ENCODE measurements around the gene ACAA1.
"Not testable (repeated sequence)": the region's sequence is repeated elsewhere in the genome, so short reads cannot be mapped to it uniquely, and the experiment has no call there.

The ACAA1 gene

GRCh38 chr3:38095669-38096483 lies 41.1 kb downstream of the ACAA1 start:
- TF ChIP-seq CTCF (IDR thresholded peaks at IDR 0.05; ENCODE audit: low read depth, low read length), result no peak
- no peak overlapping the region for H3K4me3 ChIP-seq (ENCODE audit: low read depth, low read length)

- TF ChIP-seq CTCF (IDR thresholded peaks at IDR 0.05; ENCODE audit: low read depth, low read length), result no peak
- no peak overlapping the region for H3K4me3 ChIP-seq (ENCODE audit: low read depth, low read length)
Measured at GRCh38 chr3:38094999-38095398, 41.9 kb downstream of the ACAA1 start.

- H3K4me3 ChIP-seq (ENCODE audit: low read depth, low read length), result no peak overlapping the region
- no peak for TF ChIP-seq CTCF (IDR thresholded peaks at IDR 0.05; ENCODE audit: low read depth, low read length)
Measured at GRCh38 chr3:38090453-38090852, 46.5 kb downstream of the ACAA1 start.

GRCh38 chr3:38089163-38089562 lies 47.8 kb downstream of the ACAA1 start:
- H3K4me3 ChIP-seq (ENCODE audit: low read depth, low read length), result no peak overlapping the region
- TF ChIP-seq CTCF (IDR thresholded peaks at IDR 0.05; ENCODE audit: low read depth, low read length), result no peak

DNA sequence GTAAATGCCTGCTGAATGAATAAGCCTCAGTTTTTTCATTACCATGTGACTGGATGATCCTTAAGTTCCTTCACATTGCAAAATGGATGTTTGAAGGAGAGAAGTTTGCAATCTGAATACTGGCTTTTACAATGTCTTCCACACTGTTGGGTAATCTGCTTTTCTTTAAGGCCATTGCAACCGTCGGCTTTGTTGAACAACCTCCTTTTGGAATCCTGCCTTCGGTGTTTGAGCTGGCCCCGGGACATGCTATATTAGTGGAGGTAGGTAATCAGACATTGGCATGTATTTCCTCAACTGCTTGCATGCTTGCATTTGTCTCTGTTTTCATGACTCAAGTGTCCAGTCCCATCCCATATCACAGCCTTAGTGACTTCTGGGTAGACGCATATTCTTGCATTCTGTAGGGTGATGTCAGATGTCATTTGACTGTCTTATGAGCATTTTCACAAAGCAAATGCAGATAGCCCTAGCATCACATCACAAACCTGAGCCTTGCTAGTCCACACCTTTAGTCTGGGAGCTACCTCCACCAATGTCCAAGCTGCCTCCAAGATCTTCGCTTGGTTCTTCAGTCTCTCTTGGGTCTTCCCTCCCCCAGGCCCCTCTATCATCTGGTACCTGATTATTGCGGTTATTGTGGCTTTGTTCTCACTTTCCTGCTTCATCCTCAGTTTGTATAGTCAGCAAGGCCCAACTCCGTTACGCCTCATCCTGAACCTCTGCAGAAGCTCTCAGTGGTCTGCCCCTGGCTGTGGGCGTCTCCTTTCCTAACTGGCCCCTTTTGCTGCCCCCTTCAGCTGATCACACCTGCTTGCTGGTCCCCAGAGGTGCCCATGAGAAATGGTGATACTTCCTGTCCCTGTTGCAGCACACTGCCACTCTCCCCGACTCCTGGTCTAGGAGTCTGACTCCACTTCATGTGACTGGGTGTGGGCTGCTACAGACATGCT lies 48.5 kb downstream of the ACAA1 start:
- H3K4me3 ChIP-seq (ENCODE audit: low read depth, low read length), result no peak overlapping the region
- TF ChIP-seq CTCF (IDR thresholded peaks at IDR 0.05; ENCODE audit: low read depth, low read length), result no peak

DNA sequence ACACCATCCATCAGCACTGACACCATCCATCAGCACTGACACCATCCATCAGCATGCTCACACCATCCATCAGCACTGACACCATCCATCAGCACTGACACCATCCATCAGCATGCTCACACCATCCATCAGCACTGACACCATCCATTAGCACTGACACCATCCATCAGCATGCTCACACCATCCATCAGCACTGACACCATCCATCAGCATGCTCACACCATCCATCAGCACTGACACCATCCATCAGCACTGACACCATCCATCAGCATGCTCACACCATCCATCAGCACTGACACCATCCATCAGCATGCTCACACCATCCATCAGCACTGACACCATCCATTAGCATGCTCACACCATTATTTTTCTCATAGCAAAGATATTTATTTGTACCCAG lies 49.6 kb downstream of the ACAA1 start:
- not testable (repeated sequence) for H3K4me3 ChIP-seq (ENCODE audit: low read depth, low read length)

DNA sequence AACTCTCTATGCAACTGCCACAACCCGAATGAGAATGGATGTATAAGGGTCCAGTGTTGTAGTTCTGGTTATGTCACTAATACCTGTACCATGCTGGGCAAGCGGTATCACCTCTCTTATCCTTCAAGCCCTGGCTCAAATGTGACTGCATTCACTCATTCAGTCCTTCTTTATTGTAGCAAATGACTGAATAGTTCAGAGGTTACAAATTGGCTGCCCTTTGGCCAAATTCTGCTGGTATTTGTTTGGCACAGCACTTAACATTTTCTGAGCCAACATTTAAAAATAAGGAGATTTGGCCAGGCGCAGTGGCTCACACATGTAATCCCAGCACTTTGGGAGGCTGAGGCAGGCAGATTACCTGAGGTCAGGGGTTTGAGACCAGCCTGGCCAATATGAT lies 50.4 kb downstream of the ACAA1 start:
- no peak for TF ChIP-seq CTCF (IDR thresholded peaks at IDR 0.05; ENCODE audit: low read depth, low read length)
- H3K4me3 ChIP-seq (ENCODE audit: low read depth, low read length), result no peak overlapping the region

Measured in WI38 (cell line).